Activated CD8-positive, alpha-beta memory T cell treated with anti-CD3 and anti-CD28 coated beads, Interleukin-2, amount 50 U/mL, for 1 hour (primary cell): ENCODE data around the gene HS3ST3B1.

Source experiments
- DNase-seq: peaks from one replicate; pipeline ENCODE4 v3.0.0-alpha.2; 2020; ENCODE audit errors: extremely low read depth

The HS3ST3B1 gene

GRCh38 chr17:14303343-14304221 lies 2.7 kb downstream of the HS3ST3B1 start:
- DNase-seq = no peak

- DNase-seq = no peak
Observed at GRCh38 chr17:14304222-14304772, 3.4 kb downstream of the HS3ST3B1 start.

- DNase-seq = no peak
Observed at GRCh38 chr17:14304773-14305517, 4.1 kb downstream of the HS3ST3B1 start.

GRCh38 chr17:14305785-14306496 lies 5.1 kb downstream of the HS3ST3B1 start:
- no peak for DNase-seq

- DNase-seq = no peak
Observed at GRCh38 chr17:14306596-14306995, 5.7 kb downstream of the HS3ST3B1 start.

GRCh38 chr17:14307560-14308024 lies 6.7 kb downstream of the HS3ST3B1 start:
- no peak for DNase-seq

GRCh38 chr17:14308636-14308964 lies 7.7 kb downstream of the HS3ST3B1 start:
- DNase-seq = no peak

GRCh38 chr17:14308965-14309879 lies 8.3 kb downstream of the HS3ST3B1 start:
- peak; percentile 63 for DNase-seq

- no peak for DNase-seq
Observed at GRCh38 chr17:14310101-14310500, 9.2 kb downstream of the HS3ST3B1 start.

- DNase-seq = no peak
Observed at GRCh38 chr17:14310605-14311004, 9.7 kb downstream of the HS3ST3B1 start.

GRCh38 chr17:14311186-14311705 lies 10.4 kb downstream of the HS3ST3B1 start:
- no peak for DNase-seq

GRCh38 chr17:14311981-14312380 lies 11.1 kb downstream of the HS3ST3B1 start:
- DNase-seq = no peak

- DNase-seq = no peak
Observed at GRCh38 chr17:14312522-14312921, 11.6 kb downstream of the HS3ST3B1 start.

GRCh38 chr17:14316126-14316832 lies 15.4 kb downstream of the HS3ST3B1 start:
- DNase-seq = no peak

- DNase-seq = no peak
Observed at GRCh38 chr17:14317383-14317782, 16.5 kb downstream of the HS3ST3B1 start.

- DNase-seq = no peak
Observed at GRCh38 chr17:14318109-14318917, 17.4 kb downstream of the HS3ST3B1 start.

- DNase-seq = no peak
Observed at GRCh38 chr17:14318918-14319205, 18.0 kb downstream of the HS3ST3B1 start.

- DNase-seq = no peak
Observed at GRCh38 chr17:14320098-14320497, 19.2 kb downstream of the HS3ST3B1 start.

GRCh38 chr17:14320734-14321475 lies 20.0 kb downstream of the HS3ST3B1 start:
- no peak for DNase-seq
